H9 (cell line): Measurements from ENCODE around the gene WDR27. TPM values are rescaled to one million over a fixed set of nuclear protein-coding genes. Genes with fewer than 3 reads are reported as not detected.

Source experiments
- DNase-seq: peaks from one replicate; pipeline ENCODE4 v3.0.0-alpha.2; 2017
- H2AFZ ChIP-seq: one replicate; pipeline ENCODE4 v1.6.1; 2013; ENCODE audit warnings: mild to moderate bottlenecking, low read length, control low read depth, moderate library complexity
- H2AK5ac ChIP-seq: 2 replicates; pipeline ENCODE4 v1.6.1; 2013; ENCODE audit warnings: low read length, control low read depth, mixed read lengths; ENCODE audit not compliant: insufficient read length
- H2BK120ac ChIP-seq: one replicate; pipeline ENCODE4 v1.6.1; 2013; ENCODE audit warnings: low read depth, mild to moderate bottlenecking, low read length, control low read depth, inconsistent platforms; ENCODE audit not compliant: poor library complexity, severe bottlenecking
- H2BK12ac ChIP-seq: 2 replicates; pipeline ENCODE4 v1.6.1; 2013; ENCODE audit warnings: low read length, control low read depth, mixed read lengths, low read depth; ENCODE audit not compliant: insufficient read length
- H2BK15ac ChIP-seq: 2 replicates; pipeline ENCODE4 v1.6.1; 2013; ENCODE audit warnings: low read depth, low read length, control low read depth
- H2BK20ac ChIP-seq: one replicate; pipeline ENCODE4 v1.6.1; 2013; ENCODE audit warnings: low read depth, mild to moderate bottlenecking, low read length, control low read depth, inconsistent platforms; ENCODE audit not compliant: poor library complexity, severe bottlenecking
- H2BK5ac ChIP-seq: 2 replicates; pipeline ENCODE4 v1.6.1; 2013; ENCODE audit warnings: low read length, control low read depth, mixed read lengths; ENCODE audit not compliant: insufficient read length
- H3K14ac ChIP-seq: 2 replicates; pipeline ENCODE4 v1.6.1; 2013; ENCODE audit warnings: low read length, control low read depth; ENCODE audit not compliant: insufficient read depth
- H3K18ac ChIP-seq: 2 replicates; pipeline ENCODE4 v1.6.1; 2013; ENCODE audit warnings: low read depth, mild to moderate bottlenecking, mixed read lengths, low read length, control low read depth; ENCODE audit not compliant: insufficient read length
- H3K23ac ChIP-seq: 2 replicates; pipeline ENCODE4 v1.6.1; 2013; ENCODE audit warnings: low read length, control low read depth, mixed read lengths, low read depth; ENCODE audit not compliant: insufficient read length
- H3K23me2 ChIP-seq: 2 replicates; pipeline ENCODE4 v1.6.1; 2013; ENCODE audit warnings: low read depth, mild to moderate bottlenecking, mixed read lengths, low read length, control low read depth; ENCODE audit not compliant: insufficient read length, poor library complexity, severe bottlenecking
- H3K27ac ChIP-seq: 2 replicates; pipeline ENCODE4 v1.5.1; 2013; ENCODE audit warnings: low read length, control low read depth, mixed read lengths, low read depth; ENCODE audit not compliant: insufficient read length
- H3K27me3 ChIP-seq: 2 replicates; pipeline ENCODE4 v1.6.1; 2013; ENCODE audit warnings: low read length, control low read depth, inconsistent platforms; ENCODE audit not compliant: insufficient read depth
- H3K4ac ChIP-seq: 2 replicates; pipeline ENCODE4 v1.6.1; 2013; ENCODE audit warnings: low read depth, mild to moderate bottlenecking, control low read depth, inconsistent platforms, low read length, moderate library complexity
- H3K4me1 ChIP-seq: 2 replicates; pipeline ENCODE4 v1.6.1; 2013; ENCODE audit warnings: low read length, control low read depth, inconsistent platforms; ENCODE audit not compliant: insufficient read depth
- H3K4me2 ChIP-seq: 2 replicates; pipeline ENCODE4 v1.6.1; 2013; ENCODE audit warnings: low read length, control low read depth, mixed read lengths; ENCODE audit not compliant: insufficient read length, insufficient read depth
- H3K56ac ChIP-seq: 2 replicates; pipeline ENCODE4 v1.6.1; 2013; ENCODE audit warnings: low read depth, mild to moderate bottlenecking, mixed read lengths, low read length, control low read depth; ENCODE audit not compliant: insufficient read length
- H3K79me1 ChIP-seq: 2 replicates; pipeline ENCODE4 v1.6.1; 2013; ENCODE audit warnings: low read depth, mild to moderate bottlenecking, moderate library complexity, low read length, control low read depth, inconsistent platforms; ENCODE audit not compliant: insufficient read depth, poor library complexity, severe bottlenecking
- H3K79me2 ChIP-seq: 2 replicates; pipeline ENCODE4 v1.6.1; 2013; ENCODE audit warnings: low read length, control low read depth, inconsistent platforms; ENCODE audit not compliant: insufficient read depth
- H3K9ac ChIP-seq: 2 replicates; pipeline ENCODE4 v1.6.1; 2013; ENCODE audit warnings: low read length, control low read depth, mixed read lengths; ENCODE audit not compliant: insufficient read length; ENCODE audit errors: extremely low read depth
- H3K9me3 ChIP-seq: one replicate; pipeline ENCODE4 v1.6.1; 2013; ENCODE audit warnings: low read depth, low read length, inconsistent platforms; ENCODE audit not compliant: control insufficient read depth
- H3T11ph ChIP-seq: one replicate; pipeline ENCODE4 v1.6.1; 2013; ENCODE audit warnings: mild to moderate bottlenecking, low read length, control low read depth, inconsistent platforms
- H4K20me1 ChIP-seq: one replicate; pipeline ENCODE4 v1.6.1; 2013; ENCODE audit not compliant: control insufficient read depth, insufficient read length, insufficient read depth
- H4K5ac ChIP-seq: 2 replicates; pipeline ENCODE4 v1.6.1; 2013; ENCODE audit warnings: low read depth, mild to moderate bottlenecking, mixed read lengths, low read length, control low read depth; ENCODE audit not compliant: insufficient read length
- H4K8ac ChIP-seq: replicated peaks from 2 replicates; pipeline ENCODE4 v1.6.1; 2013; ENCODE audit warnings: low read length, control low read depth, mixed read lengths, low read depth; ENCODE audit not compliant: insufficient read length
- H4K91ac ChIP-seq: 2 replicates; pipeline ENCODE4 v1.6.1; 2013; ENCODE audit warnings: low read depth, mild to moderate bottlenecking, moderate library complexity, mixed read lengths, low read length, control low read depth; ENCODE audit not compliant: insufficient read length
- H3K27ac Mint-ChIP-seq, 3 experiments: 2 replicates in 2 of 3; 3 replicates in 1 of 3; pipeline ENCODE4 v1.8.0; 2020 to 2021; ENCODE audit warnings: mixed read lengths in 3 of 3, mild to moderate bottlenecking in 1 of 3, moderate library complexity in 1 of 3
- H3K27me3 Mint-ChIP-seq: 2 replicates; pipeline ENCODE4 v1.8.0; 2021; ENCODE audit warnings: low read depth, mild to moderate bottlenecking, moderate library complexity, mixed read lengths
- H3K36me3 Mint-ChIP-seq, 3 experiments: 2 replicates in 2 of 3; 3 replicates in 1 of 3; pipeline ENCODE4 v1.8.0; 2020 to 2021; ENCODE audit warnings: low read depth in 3 of 3, mixed read lengths in 3 of 3; ENCODE audit not compliant: insufficient read depth in 1 of 3
- H3K4me1 Mint-ChIP-seq, 2 experiments: 2 replicates each; pipeline ENCODE4 v1.8.0; 2020; ENCODE audit warnings: mixed read lengths in 2 of 2
- H3K4me3 Mint-ChIP-seq, 2 experiments: 2 replicates in 1 of 2; 3 replicates in 1 of 2; pipeline ENCODE4 v1.8.0; 2020 to 2021; ENCODE audit warnings: mild to moderate bottlenecking in 2 of 2, mixed read lengths in 2 of 2, moderate library complexity in 1 of 2
- H3K9me3 Mint-ChIP-seq, 2 experiments: 2 replicates in 1 of 2; 3 replicates in 1 of 2; pipeline ENCODE4 v1.8.0; 2020; ENCODE audit warnings: mild to moderate bottlenecking in 2 of 2, mixed read lengths in 2 of 2, moderate library complexity in 1 of 2
- WGBS: extraction: QIAGEN DNeasy Blood & Tissue Kit; methylation state at CpG from one replicate; pipeline ENCODE4 v1.1.7; 2013; ENCODE audit warnings: missing lambda C conversion rate, low lambda C conversion rate, mixed read lengths; ENCODE audit not compliant: insufficient read length; ENCODE audit errors: extremely low coverage; 5-methylcytosine and 5-hydroxymethylcytosine counted together
- total RNA-seq: library from RNA; stranded (reverse); gene quantifications from 2 replicates; pipeline ENCODE4 v1.2.1, GENCODE V29; 2021
- TF ChIP-seq, protein P1 (sequence below): fragments of 200-600 bp; sonication (generic); conservative IDR thresholded peaks from 3 replicates; pipeline ENCODE4 v1.8.0; 2021; ENCODE audit warnings: antibody characterized with exemption, mild to moderate bottlenecking

The WDR27 gene
- total RNA-seq, 1 experiment from 2014 or later, result 48.7 TPM

DNA sequence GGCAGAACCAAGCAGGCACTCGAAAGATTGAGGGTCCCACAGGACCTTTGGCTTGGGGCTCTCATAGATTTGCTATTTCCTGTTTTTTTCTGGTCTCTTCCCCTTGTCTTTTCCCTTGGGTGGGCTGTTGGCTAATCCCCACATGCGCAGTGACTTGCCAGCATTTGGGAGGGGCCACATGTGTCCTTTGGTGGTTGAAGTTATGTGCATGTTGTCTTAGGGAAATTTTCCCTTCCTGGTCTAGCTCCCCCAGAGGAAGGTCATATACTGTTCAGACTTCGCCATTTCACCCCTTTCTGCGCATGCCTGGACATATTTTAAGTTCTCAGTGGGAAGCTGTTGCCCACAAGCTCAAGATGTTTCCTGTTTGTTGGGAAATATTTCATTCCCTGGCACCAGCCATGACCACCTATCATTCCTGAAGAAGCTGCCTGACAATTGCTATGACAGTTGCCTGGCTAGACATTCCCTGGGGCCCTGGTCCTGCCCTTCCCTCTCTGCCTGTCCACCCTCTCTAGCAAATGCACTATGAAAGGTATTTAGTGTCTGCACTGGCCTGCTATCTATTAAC lies 292.0 kb downstream of the WDR27 start:
- Histone ChIP-seq H2BK12ac (no peak overlapping the region), H3K79me1 (no peaks in the 10 kb centered on the region), H3K23me2 (no peaks in the 10 kb centered on the region), H3K79me2 (no peaks in the 10 kb centered on the region), H3K4me1 (no peaks in the 10 kb centered on the region), H3K9me3 (peaks cover 14% of the 10 kb centered on the region), H2BK5ac (no peak overlapping the region), H4K20me1 (no peaks in the 10 kb centered on the region), H2AFZ (no peak overlapping the region), H3K4ac (no peak overlapping the region), H2BK20ac (no peak overlapping the region), H2BK120ac (no peak overlapping the region), H2AK5ac (no peak overlapping the region), H3K23ac (no peak overlapping the region), H3K27ac (no peak overlapping the region), H3K18ac (no peak overlapping the region), H3K4me2 (no peak overlapping the region), H4K8ac (no peak overlapping the region), H4K91ac (no peak overlapping the region), H3K27me3 (no peaks in the 10 kb centered on the region), H3K14ac (no peak overlapping the region), H2BK15ac (no peak overlapping the region), H3K56ac (no peak overlapping the region), H4K5ac (no peak overlapping the region), H3T11ph (no peak overlapping the region), H3K9ac (no peak overlapping the region)
- peaks cover 2% of the 10 kb centered on the region; the same call in 1 of the 2 replicates for H3K27me3 Mint-ChIP-seq
- peaks cover 16 to 43% (median 31%) of the 10 kb centered on the region in 3 experiments for H3K36me3 Mint-ChIP-seq
- no peaks in the 10 kb centered on the region for H3K4me1 Mint-ChIP-seq
- H3K4me3 Mint-ChIP-seq, result no peak overlapping the region
- H3K27ac Mint-ChIP-seq, result no peak overlapping the region
- peaks cover 47 to 54% of the 10 kb centered on the region in 2 experiments for H3K9me3 Mint-ChIP-seq
- WGBS, result no CpG with 5 or more reads among the region's 4 CpGs
- no peak for DNase-seq
- TF ChIP-seq, protein P1, sequence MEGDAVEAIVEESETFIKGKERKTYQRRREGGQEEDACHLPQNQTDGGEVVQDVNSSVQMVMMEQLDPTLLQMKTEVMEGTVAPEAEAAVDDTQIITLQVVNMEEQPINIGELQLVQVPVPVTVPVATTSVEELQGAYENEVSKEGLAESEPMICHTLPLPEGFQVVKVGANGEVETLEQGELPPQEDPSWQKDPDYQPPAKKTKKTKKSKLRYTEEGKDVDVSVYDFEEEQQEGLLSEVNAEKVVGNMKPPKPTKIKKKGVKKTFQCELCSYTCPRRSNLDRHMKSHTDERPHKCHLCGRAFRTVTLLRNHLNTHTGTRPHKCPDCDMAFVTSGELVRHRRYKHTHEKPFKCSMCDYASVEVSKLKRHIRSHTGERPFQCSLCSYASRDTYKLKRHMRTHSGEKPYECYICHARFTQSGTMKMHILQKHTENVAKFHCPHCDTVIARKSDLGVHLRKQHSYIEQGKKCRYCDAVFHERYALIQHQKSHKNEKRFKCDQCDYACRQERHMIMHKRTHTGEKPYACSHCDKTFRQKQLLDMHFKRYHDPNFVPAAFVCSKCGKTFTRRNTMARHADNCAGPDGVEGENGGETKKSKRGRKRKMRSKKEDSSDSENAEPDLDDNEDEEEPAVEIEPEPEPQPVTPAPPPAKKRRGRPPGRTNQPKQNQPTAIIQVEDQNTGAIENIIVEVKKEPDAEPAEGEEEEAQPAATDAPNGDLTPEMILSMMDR, result no peak
